VCaP (cell line): ENCODE results near the gene DNAJC5.

Source experiments
- H3K27ac ChIP-seq: fragments of 450-650 bp; 2 replicates; pipeline ENCODE4 v1.5.1; 2017
- CTCF ChIP-seq: fragments of 450-650 bp; conservative IDR thresholded peaks from 2 replicates; pipeline ENCODE4 v1.5.1; 2017; ENCODE audit warnings: mild to moderate bottlenecking, moderate library complexity

The DNAJC5 gene

GRCh38 chr20:63935447-63935846, 40.5 kb downstream of the DNAJC5 start:
- H3K27ac ChIP-seq, result peak overlapping the region; percentile 10; the same call in 1 of the 2 replicates
- no peak for TF ChIP-seq CTCF

- no peak overlapping the region for H3K27ac ChIP-seq
- TF ChIP-seq CTCF, result no peak
Measured at GRCh38 chr20:63937596-63937995, 42.7 kb downstream of the DNAJC5 start.

GRCh38 chr20:63939061-63939935, 44.4 kb downstream of the DNAJC5 start:
- no peak for TF ChIP-seq CTCF
- H3K27ac ChIP-seq, result no peak overlapping the region; the same call in 1 of the 2 replicates

GRCh38 chr20:63940071-63940471, 45.1 kb downstream of the DNAJC5 start:
- H3K27ac ChIP-seq, result no peak overlapping the region; the same call in 1 of the 2 replicates
- no peak for TF ChIP-seq CTCF

- TF ChIP-seq CTCF, result no peak
- no peak overlapping the region; the same call in 1 of the 2 replicates for H3K27ac ChIP-seq
Measured at GRCh38 chr20:63940472-63941266, 45.7 kb downstream of the DNAJC5 start.

- TF ChIP-seq CTCF, result no peak
- no peak overlapping the region; the same call in 1 of the 2 replicates for H3K27ac ChIP-seq
Measured at GRCh38 chr20:63941282-63942081, 46.6 kb downstream of the DNAJC5 start.
